ENCODE results near the gene LDLRAD3. TPM values are rescaled to one million over a fixed set of nuclear protein-coding genes. Genes with fewer than 3 reads are reported as not detected.

Gene LDLRAD3
- total RNA-seq, 1 donor from 2014 or later = 17.3 TPM

DNA sequence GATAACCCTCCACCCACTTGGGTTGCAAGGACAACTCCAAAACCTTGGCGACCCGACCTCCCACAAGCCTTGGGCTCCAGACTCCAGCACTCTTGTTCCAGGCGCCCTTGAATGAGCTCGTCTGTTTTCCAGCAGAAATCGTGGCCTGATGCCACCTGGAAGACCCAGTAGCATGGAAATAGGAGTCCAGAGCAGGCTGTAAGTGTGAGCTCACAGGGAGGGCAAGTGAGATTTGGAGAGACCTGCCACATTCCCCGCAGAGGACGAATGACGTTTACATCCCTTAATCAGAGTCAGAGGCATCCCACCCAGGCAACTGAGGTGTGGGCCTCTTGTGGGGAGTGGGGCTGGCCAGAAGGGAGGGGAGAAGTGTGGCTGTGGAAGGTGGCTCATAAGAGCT lies 71.9 kb downstream of the LDLRAD3 start:
- DNase-seq (ENCODE audit: low read depth in 2 of 2) = no peak

DNA sequence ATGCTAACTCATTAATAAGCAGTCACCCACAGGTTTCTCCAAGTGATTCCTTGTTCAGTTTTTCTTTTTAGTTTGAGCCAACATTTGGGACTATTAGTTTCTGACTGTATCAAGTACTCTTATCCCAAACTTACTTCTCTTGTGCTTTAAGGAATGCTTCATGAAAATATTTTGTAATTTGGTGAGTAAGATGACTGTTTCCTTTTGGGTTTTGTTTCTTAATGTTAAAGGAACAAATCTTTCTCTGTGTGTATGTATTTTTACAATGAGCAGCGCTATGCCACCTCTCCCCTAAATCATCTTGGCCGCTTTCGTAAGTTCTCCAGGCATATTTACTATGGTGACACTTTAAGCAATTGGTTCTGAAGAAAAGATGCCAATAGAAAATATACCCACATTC lies 72.4 kb downstream of the LDLRAD3 start:
- DNase-seq (ENCODE audit: low read depth in 2 of 2) = no peak

DNA sequence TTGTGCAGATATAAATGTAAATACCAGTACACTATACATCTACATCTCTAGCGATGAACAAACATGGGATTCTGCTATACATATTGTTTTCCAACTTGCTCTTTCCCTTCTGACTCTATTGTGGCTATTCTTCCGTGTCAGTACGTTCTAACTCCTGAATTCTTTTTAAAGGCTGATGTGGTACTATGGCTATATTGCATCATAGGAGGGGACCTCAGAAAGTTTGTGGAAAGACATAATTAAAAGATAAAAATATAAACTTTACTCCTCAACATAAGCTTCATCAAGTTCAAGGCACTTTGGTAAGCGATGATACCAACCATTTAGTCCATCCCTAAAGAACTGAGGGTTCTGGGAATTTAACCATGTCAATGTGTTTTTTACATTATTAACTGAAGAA lies 72.8 kb downstream of the LDLRAD3 start:
- DNase-seq (ENCODE audit: low read depth in 2 of 2) = no peak

DNA sequence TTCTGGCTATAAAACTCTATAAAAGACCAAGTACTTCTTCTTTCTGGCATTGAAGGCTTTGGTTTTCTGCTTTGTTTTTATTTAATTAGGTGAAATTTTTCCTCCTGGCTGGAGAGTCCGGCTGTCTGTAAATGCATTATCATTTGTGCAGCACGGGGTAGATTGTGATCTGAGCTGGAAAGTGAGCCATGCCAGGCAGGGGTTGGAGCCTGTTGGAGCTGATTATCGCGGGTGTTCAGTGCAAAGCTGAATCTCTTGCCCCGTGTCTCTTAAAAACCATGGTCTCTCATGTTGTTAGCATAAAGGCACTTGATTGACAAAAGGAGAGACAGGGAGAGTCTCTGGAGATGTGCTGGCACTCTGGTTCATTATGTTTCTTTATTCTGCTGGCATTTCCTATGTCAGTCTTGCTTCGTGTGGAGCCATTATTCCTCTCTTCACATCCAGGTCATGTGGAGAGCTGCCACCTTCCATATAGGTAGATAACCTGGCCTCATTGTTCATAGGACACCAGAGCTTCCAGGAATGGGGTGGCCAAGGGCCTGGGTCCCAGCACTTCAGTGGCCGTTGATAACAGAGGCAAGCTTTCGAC lies 75.2 kb downstream of the LDLRAD3 start:
- no peak for DNase-seq (ENCODE audit: low read depth in 2 of 2)

DNA sequence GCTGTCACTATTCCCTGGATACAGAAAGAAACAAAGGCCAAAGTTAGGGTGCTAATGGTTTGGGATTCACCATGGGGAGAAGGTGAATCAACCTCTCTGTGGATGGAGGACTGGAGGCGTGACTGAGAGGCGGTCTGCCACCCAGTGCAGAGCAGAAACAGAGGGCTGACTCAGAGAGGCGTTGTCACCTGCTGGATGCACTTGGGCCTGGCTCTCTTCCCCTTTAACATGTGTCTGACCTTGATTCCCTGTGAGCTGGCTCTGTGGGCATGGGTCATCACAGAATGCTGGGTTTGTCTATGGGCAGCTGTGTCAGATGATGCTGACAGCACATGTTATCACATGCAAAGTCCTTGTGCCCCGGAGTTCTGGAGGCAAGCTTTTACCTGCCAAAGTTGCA lies 75.9 kb downstream of the LDLRAD3 start:
- DNase-seq (ENCODE audit: low read depth in 2 of 2) = no peak

DNA sequence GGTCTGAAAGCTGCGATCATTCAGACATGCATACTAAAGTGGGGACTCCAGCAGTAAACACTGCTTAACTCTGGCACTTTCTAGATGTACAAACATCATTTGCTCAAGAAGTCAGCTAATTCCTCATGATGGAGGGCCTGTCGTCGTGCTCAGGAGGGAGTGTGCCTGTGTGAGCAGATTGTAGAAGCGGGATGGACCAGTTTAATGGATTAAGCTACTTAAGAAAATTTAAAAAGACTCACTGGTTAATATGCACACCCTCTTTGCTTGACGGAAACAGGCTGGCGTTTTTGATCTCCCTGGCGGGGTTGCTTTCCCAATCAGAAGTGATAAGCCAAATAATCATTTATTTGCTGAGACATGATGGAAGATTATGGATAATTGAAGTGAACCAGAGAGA lies 79.0 kb downstream of the LDLRAD3 start:
- no peak for DNase-seq (ENCODE audit: low read depth in 2 of 2)

DNA sequence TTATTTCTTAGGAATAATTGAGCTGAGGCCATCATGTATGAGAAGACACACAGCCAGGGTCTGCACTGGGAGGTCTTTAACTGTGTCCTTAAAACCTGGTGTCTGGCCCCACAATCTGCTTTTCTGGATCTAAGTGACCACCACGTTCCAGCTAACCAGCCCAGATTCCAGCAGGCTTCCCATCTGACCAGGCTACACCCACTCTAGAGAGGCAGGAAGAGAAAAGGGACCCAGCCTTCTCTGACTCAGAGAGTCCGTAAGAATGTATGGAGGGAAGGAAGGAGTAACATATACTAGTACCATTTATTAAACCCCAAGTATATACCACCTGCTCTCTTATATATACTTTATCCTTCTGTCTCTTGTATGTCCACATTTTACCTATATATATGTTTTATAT lies 80.1 kb downstream of the LDLRAD3 start:
- DNase-seq (ENCODE audit: low read depth in 2 of 2) = peak in 1 of 2 donors; percentile 55

DNA sequence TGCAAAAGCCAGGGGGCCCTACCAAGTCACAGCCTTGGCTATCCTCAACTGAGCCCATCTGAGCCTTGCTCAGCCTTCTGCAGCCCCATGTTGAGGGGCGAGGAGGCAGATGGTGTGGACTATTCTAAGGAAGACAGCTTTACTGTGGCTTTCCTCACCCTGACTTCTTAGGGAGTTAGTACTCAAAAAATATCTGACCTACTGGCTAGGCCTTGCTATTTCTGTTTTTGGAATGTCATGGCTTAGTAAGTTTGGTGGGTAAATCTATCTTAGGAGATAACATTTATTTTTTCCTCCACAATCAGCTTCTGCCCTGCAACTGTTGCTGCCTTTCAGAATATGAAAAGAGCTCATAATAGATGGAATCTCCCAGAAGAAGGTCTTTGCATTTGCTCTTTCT lies 80.9 kb downstream of the LDLRAD3 start:
- no peak for DNase-seq (ENCODE audit: low read depth in 2 of 2)

DNA sequence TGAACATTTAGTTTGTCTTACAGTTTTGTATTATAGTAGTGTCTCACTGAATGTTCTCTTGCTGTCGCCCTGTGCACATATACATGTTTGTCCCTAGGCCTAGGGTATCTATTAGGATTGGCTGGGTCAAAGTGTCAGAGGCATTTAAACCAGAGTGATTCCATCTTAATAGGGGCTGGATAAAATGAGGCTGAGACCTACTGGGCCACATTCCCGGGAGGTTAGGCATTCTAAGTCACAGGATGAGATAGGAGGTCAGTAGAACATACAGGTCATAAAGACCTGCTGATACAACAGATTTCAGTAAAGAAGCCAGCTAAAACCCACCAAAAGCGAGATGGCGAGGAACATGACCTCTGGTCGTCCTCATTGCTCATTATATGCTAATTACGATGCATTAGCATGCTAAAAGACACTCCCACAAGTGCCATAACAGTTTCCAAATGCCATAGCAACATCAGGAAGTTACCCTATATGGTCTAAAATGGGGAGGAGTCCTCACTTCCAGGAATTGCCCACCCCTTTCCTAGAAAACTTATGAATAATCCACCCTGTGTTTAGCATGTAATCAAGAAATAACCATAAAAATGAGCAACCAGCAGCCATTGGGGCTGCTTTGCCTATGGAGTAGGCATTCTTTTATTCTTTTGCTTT lies 82.6 kb downstream of the LDLRAD3 start:
- DNase-seq (ENCODE audit: low read depth in 2 of 2) = no peak

DNA sequence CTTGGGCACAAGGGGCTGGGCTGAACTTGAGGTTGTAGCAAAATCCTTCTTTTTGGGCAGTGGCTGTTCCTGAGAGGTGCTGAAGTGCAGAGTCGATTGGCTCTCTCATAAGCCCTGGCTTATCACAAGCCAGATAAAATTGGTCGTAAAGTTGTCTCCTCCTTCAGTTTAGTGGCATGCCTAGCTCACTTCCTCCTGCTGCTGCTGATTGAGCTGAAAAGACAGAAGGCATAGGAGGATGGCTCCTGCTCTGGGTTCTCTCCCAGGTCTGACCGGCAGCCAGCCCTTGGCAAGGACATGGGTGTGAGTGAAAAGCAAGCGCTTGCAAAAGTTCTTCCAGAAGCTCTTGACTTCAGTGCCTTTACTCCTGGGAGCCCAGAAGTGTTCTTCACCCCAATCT lies 83.9 kb downstream of the LDLRAD3 start:
- no peak for DNase-seq (ENCODE audit: low read depth in 2 of 2)

DNA sequence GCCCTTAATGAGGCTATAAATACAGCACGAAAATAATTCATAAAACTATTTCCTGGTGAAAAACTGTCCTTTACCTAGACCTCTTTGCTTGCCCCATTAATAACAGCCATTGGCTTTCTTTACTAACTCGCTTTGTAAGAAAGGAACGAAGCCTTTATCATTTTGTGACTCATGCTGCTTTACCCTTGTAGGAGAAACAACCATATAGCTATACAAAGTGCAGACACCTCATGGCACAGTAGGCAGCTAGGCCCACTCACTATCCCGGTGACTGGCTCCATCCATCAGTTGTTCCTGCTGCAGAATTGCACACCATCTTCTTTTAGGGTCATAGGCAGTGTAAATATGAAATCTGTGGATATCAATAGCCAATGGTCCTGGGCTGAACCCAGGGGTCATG lies 85.8 kb downstream of the LDLRAD3 start:
- no peak for DNase-seq (ENCODE audit: low read depth in 2 of 2)

DNA sequence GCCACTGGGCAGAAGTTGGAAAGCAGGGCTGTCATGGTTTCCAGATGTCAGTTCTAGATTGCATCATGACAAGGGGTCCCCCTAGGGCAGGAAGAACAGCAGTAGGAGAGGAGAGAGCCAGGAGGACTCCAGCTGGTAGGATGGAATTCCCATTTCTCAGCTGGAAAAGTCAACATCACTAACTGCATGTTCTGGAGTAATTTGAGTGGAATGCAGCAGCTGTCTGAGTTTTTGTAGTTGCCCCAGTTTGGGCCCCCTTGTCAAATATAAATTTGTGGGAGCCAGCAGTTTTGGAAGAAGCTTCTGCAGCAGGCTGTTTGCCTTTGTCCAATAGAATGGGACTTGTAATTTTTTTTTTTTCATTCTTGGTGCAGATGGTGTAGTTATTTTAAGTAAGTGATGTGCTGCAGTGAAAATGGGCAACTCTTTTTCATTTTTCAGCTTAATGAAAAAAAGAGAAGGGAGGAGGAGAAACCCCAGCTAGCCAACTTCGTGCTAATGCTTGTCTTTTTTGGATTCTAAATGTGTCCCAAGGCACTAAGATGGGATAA lies 86.9 kb downstream of the LDLRAD3 start:
- peak in 1 of 2 donors; percentile 18 for DNase-seq (ENCODE audit: low read depth in 2 of 2)

DNA sequence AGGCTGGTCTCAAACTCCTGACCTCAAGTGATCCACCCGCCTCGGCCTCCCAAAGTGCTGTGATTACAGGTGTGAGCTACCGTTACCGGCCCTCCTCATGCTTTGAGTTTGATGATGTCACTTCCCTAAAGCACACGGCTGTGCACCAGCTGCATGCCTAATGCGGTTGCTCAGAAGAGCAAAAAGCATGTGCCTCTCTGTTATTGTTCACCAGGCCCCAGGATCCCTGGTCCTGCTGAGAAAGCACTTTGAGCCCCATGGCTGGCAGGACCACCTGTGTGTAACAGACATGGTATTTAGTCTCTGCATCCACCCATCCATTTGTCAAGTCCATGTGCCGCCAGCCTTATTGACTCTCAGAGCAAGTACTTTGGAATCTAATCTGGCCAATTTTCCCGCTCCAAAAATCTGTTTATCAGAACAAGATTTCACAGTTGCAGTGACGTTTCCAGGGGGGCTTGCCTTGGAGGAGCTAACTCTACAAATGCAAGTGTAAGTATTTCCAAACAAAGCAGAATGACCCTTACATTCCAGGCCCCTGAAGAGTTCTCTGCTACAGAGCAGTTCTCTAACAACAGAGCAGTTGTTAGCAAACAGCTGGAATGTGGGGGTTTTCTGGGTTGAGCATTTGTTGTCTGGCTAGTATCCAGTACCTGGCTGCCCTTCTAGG lies 89.4 kb downstream of the LDLRAD3 start:
- no peak for DNase-seq (ENCODE audit: low read depth in 2 of 2)

DNA sequence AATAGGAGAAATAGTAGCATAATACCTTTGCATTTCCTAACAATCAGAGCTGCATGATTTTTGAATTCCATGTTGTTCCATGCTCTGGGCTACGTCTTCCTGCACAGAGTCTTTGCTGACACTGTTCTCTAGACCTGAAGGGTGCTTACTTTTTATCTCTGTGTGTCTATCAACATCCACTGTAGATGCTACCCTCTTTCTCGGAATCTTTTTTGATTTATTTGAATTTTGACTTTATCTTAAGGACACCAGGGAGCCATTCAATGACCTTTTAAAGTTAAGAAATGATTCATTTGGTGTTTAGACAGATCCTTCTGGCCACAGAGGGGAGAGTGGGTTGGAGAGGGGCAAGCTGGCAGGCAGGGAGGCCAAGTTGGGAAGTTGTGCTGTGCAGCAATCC lies 90.1 kb downstream of the LDLRAD3 start:
- DNase-seq (ENCODE audit: low read depth in 2 of 2) = no peak

DNA sequence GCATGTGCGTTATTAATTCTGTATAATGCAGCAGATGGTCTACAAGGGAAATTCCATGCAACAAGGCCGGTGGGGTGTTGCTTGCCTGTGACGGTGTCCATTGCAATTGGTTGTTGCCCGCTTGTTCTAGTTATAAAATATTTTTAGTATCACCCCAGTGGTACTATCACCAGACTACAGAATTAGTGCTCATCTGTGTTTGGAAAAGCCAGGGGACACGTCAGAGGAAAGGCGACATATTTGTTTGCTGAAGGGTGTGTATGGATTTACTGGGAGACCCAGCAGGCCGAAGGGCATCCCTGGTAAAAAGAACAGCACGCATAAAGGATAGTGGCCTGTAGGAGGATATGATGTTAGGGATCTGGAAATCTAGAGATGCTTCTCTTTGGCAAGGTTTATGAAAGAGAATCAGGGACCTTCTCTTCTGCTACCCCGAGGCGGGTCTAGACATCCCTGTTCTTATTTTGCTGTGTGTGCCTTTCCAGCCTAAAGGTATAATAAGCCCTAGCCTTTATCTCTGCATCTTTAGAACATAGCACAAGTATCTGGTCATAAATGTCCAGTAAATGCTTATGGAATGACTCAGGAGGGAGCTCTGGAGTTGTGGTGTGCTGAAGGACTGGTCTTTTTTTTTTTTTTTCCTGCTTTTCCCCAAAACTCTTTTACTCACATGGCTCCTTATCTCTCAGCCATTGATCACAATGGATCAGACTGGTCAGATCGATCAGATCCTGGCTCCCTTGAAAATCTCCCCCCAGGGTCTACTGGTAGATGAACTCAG lies 90.9 kb downstream of the LDLRAD3 start:
- DNase-seq (ENCODE audit: low read depth in 2 of 2) = peak in 1 of 2 donors; percentile 65

DNA sequence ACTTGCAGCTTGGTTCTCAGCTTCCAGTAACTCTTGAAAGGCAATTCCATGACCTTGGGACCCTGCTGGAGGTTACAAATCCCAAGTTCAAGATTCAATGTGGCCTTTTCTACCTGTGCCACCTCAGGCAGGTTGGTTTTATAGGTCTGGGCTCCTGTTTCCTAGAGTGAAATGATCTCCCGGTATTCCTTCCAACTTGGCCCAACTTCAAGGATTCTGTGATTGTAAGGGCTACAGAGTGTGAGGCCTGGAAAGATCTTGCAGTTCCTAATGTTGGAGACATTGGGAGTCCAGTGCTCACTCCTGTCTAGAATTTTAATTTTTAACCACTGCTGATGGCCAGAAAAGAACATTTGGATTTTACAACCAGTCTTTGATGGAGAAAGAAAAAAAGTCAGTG lies 91.6 kb downstream of the LDLRAD3 start:
- DNase-seq (ENCODE audit: low read depth in 2 of 2) = no peak

DNA sequence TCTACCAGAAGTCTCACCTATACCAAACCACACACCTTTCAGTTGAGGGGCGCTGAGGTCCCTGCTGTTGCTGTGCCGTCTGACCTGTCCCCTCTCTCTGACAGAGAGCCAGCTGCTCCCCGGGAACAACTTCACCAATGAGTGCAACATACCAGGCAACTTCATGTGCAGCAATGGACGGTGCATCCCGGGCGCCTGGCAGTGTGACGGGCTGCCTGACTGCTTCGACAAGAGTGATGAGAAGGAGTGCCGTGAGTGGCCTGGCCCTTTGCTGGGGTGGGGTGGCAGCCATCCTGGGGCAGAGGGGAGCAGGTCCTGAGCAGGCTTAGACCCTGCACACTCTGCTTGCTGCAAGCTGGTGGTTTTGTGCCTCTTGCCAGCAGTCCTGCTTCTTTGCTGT lies 92.1 kb downstream of the LDLRAD3 start:
- no peak for DNase-seq (ENCODE audit: low read depth in 2 of 2)

DNA sequence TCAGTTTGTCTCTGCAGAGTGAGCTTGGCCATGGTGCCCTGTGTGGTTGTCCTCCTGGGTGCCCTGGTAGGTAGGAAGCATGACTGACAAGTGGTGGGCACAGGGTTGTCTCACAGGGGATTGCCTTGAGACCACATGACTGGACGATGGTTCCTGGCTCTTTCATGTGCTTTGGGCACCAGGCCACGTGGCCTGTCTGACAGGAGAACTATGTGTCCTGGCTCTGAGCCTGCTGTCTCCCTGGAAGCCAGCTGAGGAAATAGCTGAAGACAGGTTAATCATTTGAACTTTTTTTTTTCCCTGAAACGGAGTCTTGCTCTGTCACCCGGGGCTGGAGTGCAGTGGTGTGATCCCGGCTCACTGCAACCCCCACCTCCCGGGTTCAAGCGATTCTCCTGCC lies 93.2 kb downstream of the LDLRAD3 start:
- peak; percentile 57 to 63 for DNase-seq (ENCODE audit: low read depth in 2 of 2)

DNA sequence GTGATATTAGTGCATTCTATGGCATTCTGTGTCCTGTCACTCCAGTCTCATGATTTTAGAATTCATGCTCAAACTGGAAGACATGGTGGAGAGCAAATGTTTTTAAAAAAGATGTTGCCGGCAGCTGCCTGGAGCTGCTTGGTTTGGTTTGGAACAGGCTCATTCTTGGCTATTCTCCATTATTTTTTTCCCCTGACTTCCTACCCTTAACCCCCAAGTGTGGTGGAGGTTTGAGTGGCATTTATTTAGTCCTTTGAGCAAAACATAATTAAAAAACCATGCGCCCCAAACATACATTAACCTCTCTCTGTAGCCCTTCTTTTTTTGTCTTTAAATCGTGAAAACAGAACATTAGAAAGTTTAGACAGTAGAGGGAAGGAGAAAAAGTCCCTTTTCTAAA lies 94.7 kb downstream of the LDLRAD3 start:
- no peak for DNase-seq (ENCODE audit: low read depth in 2 of 2)

DNA sequence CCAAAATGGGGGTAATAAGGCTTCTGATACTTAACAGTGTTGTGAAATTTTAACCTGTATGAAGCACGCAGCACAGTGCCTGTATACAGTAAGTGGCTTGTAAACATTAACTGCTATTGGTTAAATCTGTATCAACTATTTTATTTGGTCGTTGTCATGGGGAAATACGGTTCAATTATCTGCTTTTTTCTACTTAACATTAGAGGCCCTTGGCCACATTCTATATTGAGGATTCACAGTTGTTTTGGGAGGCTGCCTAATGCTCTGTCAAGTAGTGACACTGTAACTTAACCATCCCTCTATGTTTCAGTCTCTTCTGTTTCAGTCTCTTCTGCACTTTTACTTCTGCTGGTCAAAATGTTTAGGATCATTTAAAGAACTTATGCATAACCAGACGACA lies 95.6 kb downstream of the LDLRAD3 start:
- no peak for DNase-seq (ENCODE audit: low read depth in 2 of 2)

DNA sequence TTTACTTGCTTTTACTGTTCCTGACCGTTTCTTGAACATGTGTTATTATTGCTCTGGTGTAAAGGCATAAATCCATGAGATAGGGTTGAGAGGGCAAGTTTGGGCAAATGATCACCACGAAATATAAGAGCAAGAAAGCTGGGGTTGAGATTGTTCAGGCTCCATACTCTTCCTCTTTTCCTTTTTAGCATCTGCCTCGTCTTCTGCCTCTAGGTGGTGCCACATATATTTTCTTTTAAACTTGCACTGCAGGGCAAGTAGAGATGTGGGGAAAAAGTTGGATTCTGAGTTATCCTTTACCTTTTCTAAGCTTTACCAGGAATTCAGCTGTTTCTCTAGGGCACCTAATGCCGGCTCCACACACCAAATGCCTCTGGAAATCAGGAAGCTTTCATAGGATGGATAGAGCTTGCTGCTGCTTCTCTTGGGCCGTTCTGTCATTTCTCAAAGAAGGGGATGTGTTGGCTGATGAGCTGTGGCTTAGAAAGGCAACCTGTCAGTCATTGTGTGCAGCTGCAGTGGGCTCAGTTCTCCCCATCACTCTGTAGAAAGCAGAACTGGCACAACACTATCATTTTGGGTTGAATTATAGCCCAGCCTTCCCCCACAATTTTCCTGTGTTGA lies 98.2 kb downstream of the LDLRAD3 start:
- DNase-seq (ENCODE audit: low read depth in 2 of 2) = peak; percentile 24 to 34

DNA sequence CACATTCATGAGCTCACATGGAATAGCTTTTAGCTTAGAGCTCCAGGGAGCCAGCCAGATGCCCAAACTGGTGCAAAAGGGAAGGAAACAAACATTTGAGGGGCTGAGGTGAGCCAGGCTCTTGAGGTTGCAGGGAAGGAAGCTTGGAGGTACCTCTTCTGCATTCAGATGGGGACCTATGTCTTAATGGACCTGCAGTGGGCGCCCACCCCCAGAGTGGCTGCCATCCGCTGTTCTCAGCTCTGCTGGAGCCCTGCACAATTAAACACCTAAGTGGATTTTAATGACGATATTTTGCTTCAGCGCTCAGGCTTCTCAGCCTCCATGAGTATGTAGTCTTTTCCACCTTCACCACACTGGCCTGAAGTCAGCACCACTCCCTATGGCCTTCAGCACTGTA lies 100.8 kb downstream of the LDLRAD3 start:
- no peak for DNase-seq (ENCODE audit: low read depth in 2 of 2)

All from lung microvascular endothelial cell (primary cell).